SK-N-SH treated with all-trans-retinoic acid at 6 μM for 48 hours (cell line): ENCODE measurements around the gene ZBTB16.
A peak's percentile ranks its signal among the peaks of the same experiment; 100 is the strongest.

ENCODE experiments used
- ATAC-seq: fragments of 200-7000 bp; cut with Tn5 transposase; 3 replicates; pipeline ENCODE4 v1.9.1; 2020; ENCODE audit warnings: mild to moderate bottlenecking, moderate library complexity
- ARNTL ChIP-seq: fragments of 450-650 bp; formaldehyde crosslinking; IDR thresholded peaks from 2 replicates; pipeline ENCODE4 v1.5.0; 2020; ENCODE audit warnings: low read depth, mild to moderate bottlenecking, moderate library complexity, borderline replicate concordance
- CSDC2 ChIP-seq: fragments of 250-450 bp; sonication (Bioruptor Pico); IDR thresholded peaks from 2 replicates; pipeline ENCODE4 v1.5.0; 2020; ENCODE audit warnings: mild to moderate bottlenecking, moderate library complexity
- CSRNP3 ChIP-seq: fragments of 250-450 bp; sonication (Bioruptor Pico); IDR thresholded peaks from 2 replicates; pipeline ENCODE4 v1.5.1; 2021; ENCODE audit warnings: mild to moderate bottlenecking, moderate library complexity
- ESRRG ChIP-seq: fragments of 250-450 bp; sonication (Bioruptor Pico); IDR thresholded peaks from 2 replicates; pipeline ENCODE4 v1.6.1; 2021; ENCODE audit warnings: mild to moderate bottlenecking
- GLIS3 ChIP-seq: fragments of 250-450 bp; sonication (Bioruptor Pico); IDR thresholded peaks from 2 replicates; pipeline ENCODE4 v1.5.0; 2020; ENCODE audit warnings: mild to moderate bottlenecking, moderate library complexity
- ISL1 ChIP-seq: fragments of 250-450 bp; sonication (Bioruptor Pico); IDR thresholded peaks from 2 replicates; pipeline ENCODE4 v2.1.2; 2022; ENCODE audit warnings: mild to moderate bottlenecking, moderate library complexity
- OSR1 ChIP-seq: fragments of 250-450 bp; sonication (Bioruptor Pico); IDR thresholded peaks from 2 replicates; pipeline ENCODE4 v1.8.0; 2022; ENCODE audit warnings: moderate library complexity, mild to moderate bottlenecking, inconsistent platforms
- PATZ1 ChIP-seq: fragments of 250-450 bp; sonication (Bioruptor Pico); IDR thresholded peaks from 2 replicates; pipeline ENCODE4 v1.8.0; 2020; ENCODE audit warnings: mild to moderate bottlenecking, moderate library complexity, borderline replicate concordance
- POU6F1 ChIP-seq: fragments of 250-450 bp; sonication (Bioruptor Pico); IDR thresholded peaks from 2 replicates; pipeline ENCODE4 v1.8.0; 2021; ENCODE audit warnings: low read depth, mild to moderate bottlenecking, moderate library complexity, borderline replicate concordance
- PPARA ChIP-seq: fragments of 250-450 bp; sonication (Bioruptor Pico); IDR thresholded peaks from 2 replicates; pipeline ENCODE4 v1.5.0; 2020; ENCODE audit warnings: mild to moderate bottlenecking, borderline replicate concordance
- SNAI2 ChIP-seq: fragments of 250-450 bp; sonication (Bioruptor Pico); IDR thresholded peaks from 2 replicates; pipeline ENCODE4 v1.5.0; 2020; ENCODE audit warnings: mild to moderate bottlenecking, moderate library complexity
- TCF4 ChIP-seq: fragments of 250-450 bp; sonication (Bioruptor Pico); IDR thresholded peaks from 2 replicates; pipeline ENCODE4 v1.8.0; 2021; ENCODE audit warnings: mild to moderate bottlenecking, moderate library complexity, borderline replicate concordance
- TOX ChIP-seq: fragments of 250-450 bp; sonication (Bioruptor Pico); IDR thresholded peaks from 2 replicates; pipeline ENCODE4 v1.8.0; 2021; ENCODE audit warnings: mild to moderate bottlenecking, moderate library complexity, borderline replicate concordance
- ZC3H10 ChIP-seq: fragments of 250-450 bp; sonication (Bioruptor Pico); IDR thresholded peaks from 2 replicates; pipeline ENCODE4 v1.5.1; 2021; ENCODE audit warnings: mild to moderate bottlenecking, moderate library complexity
- ZFP3 ChIP-seq: fragments of 250-450 bp; sonication (Bioruptor Pico); IDR thresholded peaks from 2 replicates; pipeline ENCODE4 v1.5.0; 2020; ENCODE audit warnings: mild to moderate bottlenecking, moderate library complexity
- ZFP30 ChIP-seq: fragments of 450-650 bp; formaldehyde crosslinking; IDR thresholded peaks from 2 replicates; pipeline ENCODE4 v1.5.0; 2022; ENCODE audit warnings: mild to moderate bottlenecking, moderate library complexity
- ZNF565 ChIP-seq: fragments of 450-650 bp; formaldehyde crosslinking; conservative IDR thresholded peaks from 2 replicates; pipeline ENCODE4 v1.5.0; 2020; ENCODE audit warnings: low read depth, mild to moderate bottlenecking, moderate library complexity
- ZNF70 ChIP-seq: fragments of 450-650 bp; formaldehyde crosslinking; IDR thresholded peaks from 2 replicates; pipeline ENCODE4 v1.5.0; 2020; ENCODE audit warnings: mild to moderate bottlenecking, moderate library complexity

The ZBTB16 gene

GRCh38 chr11:114074546-114075343 lies 15.2 kb downstream of the ZBTB16 start (continued):
- TF ChIP-seq CSRNP3: no peak
- TF ChIP-seq ZNF565: no peak
- no peak for TF ChIP-seq POU6F1 (CRISPR knock-in tag)

GRCh38 chr11:114075344-114075610 lies 15.8 kb downstream of the ZBTB16 start:
- no peak for TF ChIP-seq ZNF70 (CRISPR knock-in tag)
- TF ChIP-seq POU6F1 (CRISPR knock-in tag): no peak
- no peak for TF ChIP-seq PPARA
- no peak for TF ChIP-seq ESRRG
- no peak for TF ChIP-seq GLIS3 (CRISPR knock-in tag)
- TF ChIP-seq ISL1: no peak
- TF ChIP-seq CSRNP3: no peak
- no peak for TF ChIP-seq ARNTL (CRISPR knock-in tag)
- TF ChIP-seq SNAI2: no peak
- no peak for TF ChIP-seq ZNF565
- TF ChIP-seq CSDC2 (CRISPR knock-in tag): no peak
- no peak for TF ChIP-seq ZC3H10 (CRISPR knock-in tag)
- no peak for TF ChIP-seq TCF4 (CRISPR knock-in tag)
- no peak for TF ChIP-seq OSR1 (CRISPR knock-in tag)
- no peak for TF ChIP-seq PATZ1
- no peak for ATAC-seq

GRCh38 chr11:114075891-114076441 lies 16.5 kb downstream of the ZBTB16 start:
- TF ChIP-seq ESRRG (no peak), TCF4 (CRISPR knock-in tag) (no peak), ZNF70 (CRISPR knock-in tag) (no peak), PPARA (no peak), TOX (CRISPR knock-in tag) (no peak)
- peak; percentile 87 for ATAC-seq

- peak; percentile 47 for TF ChIP-seq TCF4 (CRISPR knock-in tag)
- no peak for TF ChIP-seq ZFP30 (CRISPR knock-in tag)
- TF ChIP-seq CSRNP3: no peak
- no peak for TF ChIP-seq ZNF70 (CRISPR knock-in tag)
- no peak for TF ChIP-seq ZFP3 (CRISPR knock-in tag)
- TF ChIP-seq PATZ1: no peak
- no peak for TF ChIP-seq ARNTL (CRISPR knock-in tag)
- no peak for TF ChIP-seq SNAI2
- ATAC-seq: peak; percentile 44
Measured at GRCh38 chr11:114076921-114077331, 17.4 kb downstream of the ZBTB16 start.
